Liver (tissue), 9 donors: ENCODE data around the gene CHDH. TPM values are rescaled to one million over a fixed set of nuclear protein-coding genes. Genes with fewer than 3 reads are reported as not detected.

Experiments
- DNase-seq: peaks from one replicate; pipeline ENCODE4 v3.0.0-alpha.2; 2017; ENCODE audit warnings: low spot score
- H3K27ac ChIP-seq, 2 donors: one replicate each; pipeline ENCODE4 v1.7.0; 2013; ENCODE audit warnings: inconsistent platforms in 2 of 2, low read length in 2 of 2, control low read depth in 1 of 2, low read depth in 1 of 2, mild to moderate bottlenecking in 1 of 2
- H3K27me3 ChIP-seq, 4 donors: one replicate each; pipeline versions ENCODE4 v1.6.1 to v1.7.0; 2013; ENCODE audit warnings: low read length in 3 of 4, inconsistent platforms in 1 of 4, mild to moderate bottlenecking in 1 of 4, moderate library complexity in 1 of 4; ENCODE audit not compliant: control insufficient read depth in 4 of 4, insufficient read depth in 4 of 4
- H3K36me3 ChIP-seq, 4 donors: one replicate each; pipeline versions ENCODE4 v1.6.1 to v1.7.0; 2013; ENCODE audit warnings: low read length in 3 of 4, mild to moderate bottlenecking in 3 of 4, low read depth in 1 of 4, moderate library complexity in 1 of 4; ENCODE audit not compliant: control insufficient read depth in 4 of 4, insufficient read depth in 3 of 4
- H3K4me1 ChIP-seq, 4 donors: one replicate each; pipeline versions ENCODE4 v1.6.1 to v1.7.0; 2013; ENCODE audit warnings: low read length in 3 of 4, mild to moderate bottlenecking in 3 of 4, moderate library complexity in 1 of 4; ENCODE audit not compliant: control insufficient read depth in 4 of 4, insufficient read depth in 4 of 4
- H3K4me3 ChIP-seq, 3 donors: one replicate each; pipeline versions ENCODE4 v1.6.1 to v1.7.0; 2013; ENCODE audit warnings: low read length in 3 of 3, control low read depth in 1 of 3, low read depth in 1 of 3, mild to moderate bottlenecking in 1 of 3
- H3K9ac ChIP-seq, 2 donors: one replicate each; pipeline ENCODE4 v1.7.0; 2013; ENCODE audit warnings: low read length in 2 of 2, mild to moderate bottlenecking in 2 of 2, moderate library complexity in 2 of 2, control low read depth in 1 of 2, low read depth in 1 of 2
- H3K9me3 ChIP-seq, 4 donors: one replicate each; pipeline versions ENCODE4 v1.6.1 to v1.7.0; 2013; ENCODE audit warnings: low read length in 3 of 4; ENCODE audit not compliant: control insufficient read depth in 4 of 4
- ATF3 ChIP-seq: IDR thresholded peaks from 2 replicates; pipeline ENCODE4 v1.6.1; 2016; ENCODE audit warnings: antibody characterized with exemption
- EGR1 ChIP-seq, 2 donors: IDR thresholded peaks; 2 replicates each; pipeline ENCODE4 v1.6.1; 2016 to 2018; ENCODE audit warnings: antibody characterized with exemption in 2 of 2, low read depth in 2 of 2
- FOXA1 ChIP-seq: IDR thresholded peaks from 2 replicates; pipeline ENCODE4 v1.6.1; 2016; ENCODE audit warnings: antibody characterized with exemption
- FOXA2 ChIP-seq: IDR thresholded peaks from 2 replicates; pipeline ENCODE4 v1.6.1; 2016; ENCODE audit warnings: antibody characterized with exemption
- GABPA ChIP-seq, 2 donors: IDR thresholded peaks in 1 of 2; conservative IDR thresholded peaks in 1 of 2; 2 replicates each; pipeline ENCODE4 v1.6.1; 2016; ENCODE audit warnings: antibody characterized with exemption in 2 of 2, mild to moderate bottlenecking in 1 of 2, moderate library complexity in 1 of 2
- HNF4A ChIP-seq, 2 donors: conservative IDR thresholded peaks; 2 replicates each; pipeline ENCODE4 v1.6.1; 2016; ENCODE audit warnings: antibody characterized with exemption in 2 of 2, mild to moderate bottlenecking in 2 of 2
- HNF4G ChIP-seq: IDR thresholded peaks from 2 replicates; pipeline ENCODE4 v1.6.1; 2016; ENCODE audit warnings: antibody characterized with exemption
- JUND ChIP-seq, 2 donors: IDR thresholded peaks; 2 replicates each; pipeline ENCODE4 v1.6.1; 2016; ENCODE audit warnings: antibody characterized with exemption in 2 of 2
- NR2F2 ChIP-seq: IDR thresholded peaks from 2 replicates; pipeline ENCODE4 v1.6.1; 2016; ENCODE audit warnings: antibody characterized with exemption
- RAD21 ChIP-seq, 2 donors: IDR thresholded peaks; 2 replicates each; pipeline ENCODE4 v1.6.1; 2016; ENCODE audit warnings: antibody characterized with exemption in 2 of 2, mild to moderate bottlenecking in 2 of 2
- REST ChIP-seq: IDR thresholded peaks from 2 replicates; pipeline ENCODE4 v1.6.1; 2016; ENCODE audit warnings: antibody characterized with exemption, mild to moderate bottlenecking
- RXRA ChIP-seq, 2 donors: IDR thresholded peaks; 2 replicates each; pipeline ENCODE4 v1.6.1; 2017 to 2018; ENCODE audit warnings: antibody characterized with exemption in 2 of 2, mild to moderate bottlenecking in 1 of 2
- SP1 ChIP-seq: IDR thresholded peaks from 2 replicates; pipeline ENCODE4 v1.6.1; 2018; ENCODE audit warnings: antibody characterized with exemption, mild to moderate bottlenecking
- TAF1 ChIP-seq: conservative IDR thresholded peaks from 2 replicates; pipeline ENCODE4 v1.6.1; 2016; ENCODE audit warnings: antibody characterized with exemption, mild to moderate bottlenecking
- YY1 ChIP-seq: IDR thresholded peaks from 2 replicates; pipeline ENCODE4 v1.6.1; 2016; ENCODE audit warnings: antibody characterized with exemption, mild to moderate bottlenecking
- WGBS: extraction: QIAGEN DNeasy Blood & Tissue Kit; methylation state at CpG from one replicate; pipeline ENCODE4 v1.1.7; 2013; 5-methylcytosine and 5-hydroxymethylcytosine counted together
- polyA plus RNA-seq, 2 donors: library from polyadenylated mRNA; stranded (reverse) in 1 of 2; unstranded in 1 of 2; fragments of 200-250 nt in 1 of 2; fragments of >200 nt in 1 of 2; fragmentation: Nextera tagmentation in 1 of 2; extraction: Ambion mirVana in 1 of 2; gene quantifications; one replicate each; pipeline versions ENCODE4 v1.2.1 to v1.2.3, GENCODE V29; 2013 to 2015
- total RNA-seq, 2 donors: library from RNA; depleted of rRNA; stranded (reverse); fragments of >200 nt; gene quantifications; one replicate each; pipeline ENCODE4 v1.2.3, GENCODE V29; 2014
- TF ChIP-seq, protein P1 (sequence below): IDR thresholded peaks from 2 replicates; pipeline ENCODE4 v1.6.1; 2016; ENCODE audit warnings: antibody characterized with exemption
- TF ChIP-seq, protein P2 (sequence below): fragments of 150-350 bp; IDR thresholded peaks from 2 replicates; pipeline ENCODE4 v1.5.1; 2017; ENCODE audit warnings: improper control_type of control experiment, low read depth, low read length; ENCODE audit not compliant: missing input control
- TF ChIP-seq, protein P3 (sequence below): IDR thresholded peaks from 2 replicates; pipeline ENCODE4 v1.6.1; 2016; ENCODE audit warnings: antibody characterized with exemption
- donor health status: healthy.
- donor health status: healthy.
- donor health status: healthy.
- donor health status: healthy.
- donor health status: healthy.

CHDH gene
- total and polyA plus RNA-seq, 4 donors: 9.1 to 34.0 (median 21.2) TPM

DNA sequence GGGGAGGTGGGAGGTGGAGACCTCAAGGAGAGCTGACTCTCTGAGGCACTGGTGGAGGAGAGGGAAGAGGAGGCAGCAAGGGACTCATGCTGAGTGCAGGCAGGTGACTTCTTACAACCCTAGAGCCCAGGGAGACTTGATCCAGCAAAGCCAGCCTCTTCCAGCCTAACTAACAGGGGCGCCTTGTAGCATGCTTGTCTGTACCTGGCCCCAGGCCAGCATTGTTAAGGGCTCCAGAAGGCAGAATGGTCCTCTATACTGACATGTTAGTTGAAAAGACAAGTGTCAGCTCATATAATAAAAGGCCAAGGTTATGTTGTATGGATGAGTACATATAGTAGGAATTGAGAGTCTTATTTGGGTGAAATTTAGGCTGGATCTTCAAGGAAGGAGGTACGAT, 65.4 kb downstream of the CHDH start:
- WGBS: 95% methylated on average over 2 of the region's 2 CpGs
- no peak overlapping the region for H3K27ac ChIP-seq
- no peak overlapping the region for H3K9ac ChIP-seq
- no peak overlapping the region for H3K4me3 ChIP-seq
- no peaks in the 10 kb centered on the region for H3K9me3 ChIP-seq
- TF ChIP-seq HNF4A (conservative IDR thresholded peaks at IDR 0.05): no peak
- TF ChIP-seq RXRA (IDR thresholded peaks at IDR 0.05): no peak
- TF ChIP-seq ATF3: no peak
- TF ChIP-seq, protein P1, sequence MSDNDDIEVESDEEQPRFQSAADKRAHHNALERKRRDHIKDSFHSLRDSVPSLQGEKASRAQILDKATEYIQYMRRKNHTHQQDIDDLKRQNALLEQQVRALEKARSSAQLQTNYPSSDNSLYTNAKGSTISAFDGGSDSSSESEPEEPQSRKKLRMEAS: no peak
- no peak for TF ChIP-seq FOXA1
- TF ChIP-seq JUND (IDR thresholded peaks at IDR 0.05): no peak
- no peak for TF ChIP-seq EGR1 (IDR thresholded peaks at IDR 0.05; ENCODE audit: low read depth in 2 of 2)
- no peak for TF ChIP-seq SP1
- TF ChIP-seq YY1: no peak
- no peak for TF ChIP-seq GABPA (IDR thresholded peaks at IDR 0.05 in 1 of 2, conservative IDR thresholded peaks at IDR 0.05 in 1 of 2)
- TF ChIP-seq REST: no peak
- TF ChIP-seq TAF1: no peak
- no peak for TF ChIP-seq NR2F2
- TF ChIP-seq FOXA2: no peak
- TF ChIP-seq, protein P2, sequence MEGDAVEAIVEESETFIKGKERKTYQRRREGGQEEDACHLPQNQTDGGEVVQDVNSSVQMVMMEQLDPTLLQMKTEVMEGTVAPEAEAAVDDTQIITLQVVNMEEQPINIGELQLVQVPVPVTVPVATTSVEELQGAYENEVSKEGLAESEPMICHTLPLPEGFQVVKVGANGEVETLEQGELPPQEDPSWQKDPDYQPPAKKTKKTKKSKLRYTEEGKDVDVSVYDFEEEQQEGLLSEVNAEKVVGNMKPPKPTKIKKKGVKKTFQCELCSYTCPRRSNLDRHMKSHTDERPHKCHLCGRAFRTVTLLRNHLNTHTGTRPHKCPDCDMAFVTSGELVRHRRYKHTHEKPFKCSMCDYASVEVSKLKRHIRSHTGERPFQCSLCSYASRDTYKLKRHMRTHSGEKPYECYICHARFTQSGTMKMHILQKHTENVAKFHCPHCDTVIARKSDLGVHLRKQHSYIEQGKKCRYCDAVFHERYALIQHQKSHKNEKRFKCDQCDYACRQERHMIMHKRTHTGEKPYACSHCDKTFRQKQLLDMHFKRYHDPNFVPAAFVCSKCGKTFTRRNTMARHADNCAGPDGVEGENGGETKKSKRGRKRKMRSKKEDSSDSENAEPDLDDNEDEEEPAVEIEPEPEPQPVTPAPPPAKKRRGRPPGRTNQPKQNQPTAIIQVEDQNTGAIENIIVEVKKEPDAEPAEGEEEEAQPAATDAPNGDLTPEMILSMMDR: no peak
- TF ChIP-seq, protein P3, sequence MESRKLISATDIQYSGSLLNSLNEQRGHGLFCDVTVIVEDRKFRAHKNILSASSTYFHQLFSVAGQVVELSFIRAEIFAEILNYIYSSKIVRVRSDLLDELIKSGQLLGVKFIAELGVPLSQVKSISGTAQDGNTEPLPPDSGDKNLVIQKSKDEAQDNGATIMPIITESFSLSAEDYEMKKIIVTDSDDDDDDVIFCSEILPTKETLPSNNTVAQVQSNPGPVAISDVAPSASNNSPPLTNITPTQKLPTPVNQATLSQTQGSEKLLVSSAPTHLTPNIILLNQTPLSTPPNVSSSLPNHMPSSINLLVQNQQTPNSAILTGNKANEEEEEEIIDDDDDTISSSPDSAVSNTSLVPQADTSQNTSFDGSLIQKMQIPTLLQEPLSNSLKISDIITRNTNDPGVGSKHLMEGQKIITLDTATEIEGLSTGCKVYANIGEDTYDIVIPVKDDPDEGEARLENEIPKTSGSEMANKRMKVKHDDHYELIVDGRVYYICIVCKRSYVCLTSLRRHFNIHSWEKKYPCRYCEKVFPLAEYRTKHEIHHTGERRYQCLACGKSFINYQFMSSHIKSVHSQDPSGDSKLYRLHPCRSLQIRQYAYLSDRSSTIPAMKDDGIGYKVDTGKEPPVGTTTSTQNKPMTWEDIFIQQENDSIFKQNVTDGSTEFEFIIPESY: no peak
- no peak for TF ChIP-seq HNF4G
- TF ChIP-seq RAD21 (IDR thresholded peaks at IDR 0.05): no peak
- no peaks in the 10 kb centered on the region for H3K36me3 ChIP-seq
- no peak for DNase-seq
- H3K27me3 ChIP-seq: no peaks in the 10 kb centered on the region
- H3K4me1 ChIP-seq: peaks cover 1 to 16% (median 14%) of the 10 kb centered on the region in 4 donors
